ENCODE results near the gene INTS12.

Gene INTS12

GRCh38 chr4:105650190-105650589, 58.3 kb downstream of the INTS12 start:
- no peak overlapping the region for H3K4me3 ChIP-seq (replicated peaks; ENCODE audit: low read depth, low read length)
- TF ChIP-seq, protein P1, sequence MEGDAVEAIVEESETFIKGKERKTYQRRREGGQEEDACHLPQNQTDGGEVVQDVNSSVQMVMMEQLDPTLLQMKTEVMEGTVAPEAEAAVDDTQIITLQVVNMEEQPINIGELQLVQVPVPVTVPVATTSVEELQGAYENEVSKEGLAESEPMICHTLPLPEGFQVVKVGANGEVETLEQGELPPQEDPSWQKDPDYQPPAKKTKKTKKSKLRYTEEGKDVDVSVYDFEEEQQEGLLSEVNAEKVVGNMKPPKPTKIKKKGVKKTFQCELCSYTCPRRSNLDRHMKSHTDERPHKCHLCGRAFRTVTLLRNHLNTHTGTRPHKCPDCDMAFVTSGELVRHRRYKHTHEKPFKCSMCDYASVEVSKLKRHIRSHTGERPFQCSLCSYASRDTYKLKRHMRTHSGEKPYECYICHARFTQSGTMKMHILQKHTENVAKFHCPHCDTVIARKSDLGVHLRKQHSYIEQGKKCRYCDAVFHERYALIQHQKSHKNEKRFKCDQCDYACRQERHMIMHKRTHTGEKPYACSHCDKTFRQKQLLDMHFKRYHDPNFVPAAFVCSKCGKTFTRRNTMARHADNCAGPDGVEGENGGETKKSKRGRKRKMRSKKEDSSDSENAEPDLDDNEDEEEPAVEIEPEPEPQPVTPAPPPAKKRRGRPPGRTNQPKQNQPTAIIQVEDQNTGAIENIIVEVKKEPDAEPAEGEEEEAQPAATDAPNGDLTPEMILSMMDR (IDR thresholded peaks at IDR 0.05; ENCODE audit: low read depth, low read length, missing control alignments), result no peak
- DNase-seq (ENCODE audit: extremely low read depth, low read depth), result no peak

DNA sequence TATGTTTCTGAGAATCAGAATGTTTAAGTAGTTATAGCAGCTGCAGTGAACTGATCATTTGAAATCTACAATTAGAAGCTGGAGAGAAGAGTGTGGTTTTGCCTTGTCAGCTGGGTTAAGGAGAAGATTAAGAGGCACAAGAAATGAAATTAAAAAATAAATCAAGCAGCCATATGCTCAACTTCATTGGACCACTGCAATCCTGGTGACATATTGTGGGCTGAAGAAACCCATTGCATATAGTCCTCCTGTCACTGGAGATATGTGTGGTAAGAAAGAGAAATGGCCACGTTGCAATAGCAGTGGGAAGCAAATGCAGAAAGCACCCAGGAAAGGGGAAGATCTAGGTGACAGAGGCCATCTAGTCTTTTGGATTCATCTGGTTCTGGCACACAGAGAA, 63.0 kb downstream of the INTS12 start:
- TF ChIP-seq, protein P1 (IDR thresholded peaks at IDR 0.05; ENCODE audit: low read depth, low read length, missing control alignments), result no peak
- DNase-seq (ENCODE audit: extremely low read depth, low read depth), result no peak
- H3K4me3 ChIP-seq (replicated peaks; ENCODE audit: low read depth, low read length), result no peak overlapping the region

GRCh38 chr4:105644257-105644656, 64.2 kb downstream of the INTS12 start:
- DNase-seq (ENCODE audit: extremely low read depth, low read depth), result no peak
- TF ChIP-seq, protein P1 (IDR thresholded peaks at IDR 0.05; ENCODE audit: low read depth, low read length, missing control alignments), result no peak
- H3K4me3 ChIP-seq (replicated peaks; ENCODE audit: low read depth, low read length), result no peak overlapping the region

GRCh38 chr4:105641845-105642244, 66.6 kb downstream of the INTS12 start:
- no peak for DNase-seq (ENCODE audit: extremely low read depth, low read depth)
- H3K4me3 ChIP-seq (replicated peaks; ENCODE audit: low read depth, low read length), result no peak overlapping the region
- TF ChIP-seq, protein P1 (IDR thresholded peaks at IDR 0.05; ENCODE audit: low read depth, low read length, missing control alignments), result no peak

DNA sequence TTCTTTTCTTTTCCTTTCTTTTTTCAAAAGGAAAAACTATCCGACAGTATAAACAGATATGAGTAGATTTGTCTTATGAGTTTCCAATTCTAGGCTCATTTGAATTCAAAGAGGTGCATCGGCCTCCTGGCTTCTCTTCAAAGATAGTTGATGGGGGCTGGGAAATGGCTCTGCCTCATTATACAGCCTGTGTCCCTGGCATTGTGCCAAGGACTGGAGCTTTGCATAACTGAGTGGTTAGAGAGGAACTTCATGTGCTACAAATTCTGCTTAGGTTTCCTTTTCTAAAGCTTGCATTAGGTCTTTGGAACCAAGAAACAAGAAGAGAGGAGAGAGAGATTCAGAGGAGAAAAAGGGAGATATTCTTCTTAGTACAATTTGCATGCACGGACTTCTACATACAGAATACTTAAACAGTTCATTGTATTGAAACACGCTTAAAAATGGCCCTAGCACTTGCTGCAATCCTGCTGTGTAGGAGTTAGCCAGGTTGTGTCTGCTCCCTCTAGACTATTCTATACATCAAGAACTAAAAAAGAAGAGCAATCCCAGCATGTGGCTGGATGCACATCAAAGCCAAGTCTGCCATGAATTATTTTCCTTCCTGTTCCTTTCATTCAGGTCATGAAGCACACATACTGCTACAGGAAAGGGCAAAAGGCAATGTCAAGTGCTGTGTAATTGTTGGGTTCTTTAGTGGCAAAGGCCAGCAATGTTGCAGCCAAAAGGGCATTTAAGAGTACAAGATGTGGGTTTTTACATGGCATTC, 70.9 kb downstream of the INTS12 start:
- DNase-seq (ENCODE audit: extremely low read depth, low read depth), result no peak
- TF ChIP-seq, protein P1 (IDR thresholded peaks at IDR 0.05; ENCODE audit: low read depth, low read length, missing control alignments), result no peak
- no peak overlapping the region for H3K4me3 ChIP-seq (replicated peaks; ENCODE audit: low read depth, low read length)

DNA sequence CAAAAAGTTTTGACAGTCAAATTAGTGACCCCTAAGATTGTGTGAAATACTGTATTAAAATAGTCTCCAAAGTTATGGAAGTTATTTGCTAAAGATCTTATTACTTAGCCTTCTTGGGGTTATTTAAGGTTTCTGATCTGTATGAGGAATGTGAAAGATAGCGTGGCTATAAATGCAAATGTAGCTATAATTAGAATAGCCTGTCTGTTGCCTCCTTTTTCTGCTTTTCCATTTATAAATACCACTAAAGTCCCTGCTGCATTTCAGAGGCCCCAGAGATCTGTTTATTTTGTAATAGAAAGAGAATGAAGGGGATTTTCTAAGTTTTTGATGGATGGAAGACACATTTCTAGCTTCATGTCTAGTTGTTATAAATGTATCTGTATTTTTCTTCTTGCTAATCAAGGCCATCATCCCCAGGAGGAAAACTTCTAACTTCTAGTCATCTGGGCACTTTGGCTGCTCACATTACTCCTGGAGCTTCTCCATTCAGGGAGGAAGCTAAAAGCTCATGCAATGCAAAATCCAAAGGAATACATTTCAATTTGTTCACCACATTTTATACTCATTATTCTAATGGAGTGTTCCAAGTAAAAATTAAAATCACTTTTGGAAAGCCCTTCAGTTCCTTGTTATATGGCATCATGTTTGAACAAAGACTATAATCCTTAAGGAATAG, 73.9 kb downstream of the INTS12 start:
- no peak overlapping the region for H3K4me3 ChIP-seq (replicated peaks; ENCODE audit: low read depth, low read length)
- DNase-seq (ENCODE audit: extremely low read depth, low read depth), result no peak
- TF ChIP-seq, protein P1 (IDR thresholded peaks at IDR 0.05; ENCODE audit: low read depth, low read length, missing control alignments), result no peak
